Kidney epithelial cell (primary cell): ENCODE results near the gene BUB1B. TPM values are rescaled to one million over a fixed set of nuclear protein-coding genes. Genes with fewer than 3 reads are reported as not detected.
"Not testable (repeated sequence)": the region's sequence is repeated elsewhere in the genome, so short reads cannot be mapped to it uniquely, and the experiment has no call there.

Source experiments
- DNase-seq: peaks from one replicate; pipeline ENCODE4 v3.0.0-alpha.2; 2010; ENCODE audit warnings: low read depth
- H3K27me3 ChIP-seq: 2 replicates; pipeline ENCODE4 v1.6.0; 2011; ENCODE audit warnings: low read length; ENCODE audit not compliant: control insufficient read depth, insufficient read depth
- H3K36me3 ChIP-seq: 2 replicates; pipeline ENCODE4 v1.5.1; 2011; ENCODE audit warnings: low read length; ENCODE audit not compliant: control insufficient read depth, insufficient read depth
- H3K4me3 ChIP-seq: 2 replicates; pipeline ENCODE4 v1.5.1; 2011; ENCODE audit warnings: low read depth, mild to moderate bottlenecking, control low read depth, low read length
- total RNA-seq: library from RNA; depleted of rRNA; stranded (reverse); fragments of >200 nt; gene quantifications from 2 replicates; pipeline ENCODE4 v1.2.3, GENCODE V29; 2015
- TF ChIP-seq, protein P1 (sequence below): IDR thresholded peaks from 2 replicates; pipeline ENCODE4 v1.5.1; 2011; ENCODE audit warnings: mild to moderate bottlenecking, moderate library complexity, low read length, control low read depth, inconsistent platforms; ENCODE audit not compliant: insufficient read depth, poor library complexity, severe bottlenecking

BUB1B gene
- total RNA-seq, 1 donor from 2014 or later, result 10.5 TPM

- TF ChIP-seq, protein P1, sequence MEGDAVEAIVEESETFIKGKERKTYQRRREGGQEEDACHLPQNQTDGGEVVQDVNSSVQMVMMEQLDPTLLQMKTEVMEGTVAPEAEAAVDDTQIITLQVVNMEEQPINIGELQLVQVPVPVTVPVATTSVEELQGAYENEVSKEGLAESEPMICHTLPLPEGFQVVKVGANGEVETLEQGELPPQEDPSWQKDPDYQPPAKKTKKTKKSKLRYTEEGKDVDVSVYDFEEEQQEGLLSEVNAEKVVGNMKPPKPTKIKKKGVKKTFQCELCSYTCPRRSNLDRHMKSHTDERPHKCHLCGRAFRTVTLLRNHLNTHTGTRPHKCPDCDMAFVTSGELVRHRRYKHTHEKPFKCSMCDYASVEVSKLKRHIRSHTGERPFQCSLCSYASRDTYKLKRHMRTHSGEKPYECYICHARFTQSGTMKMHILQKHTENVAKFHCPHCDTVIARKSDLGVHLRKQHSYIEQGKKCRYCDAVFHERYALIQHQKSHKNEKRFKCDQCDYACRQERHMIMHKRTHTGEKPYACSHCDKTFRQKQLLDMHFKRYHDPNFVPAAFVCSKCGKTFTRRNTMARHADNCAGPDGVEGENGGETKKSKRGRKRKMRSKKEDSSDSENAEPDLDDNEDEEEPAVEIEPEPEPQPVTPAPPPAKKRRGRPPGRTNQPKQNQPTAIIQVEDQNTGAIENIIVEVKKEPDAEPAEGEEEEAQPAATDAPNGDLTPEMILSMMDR, result no peak
- no peaks in the 10 kb centered on the region for H3K36me3 ChIP-seq
- no peak overlapping the region for H3K4me3 ChIP-seq
- no peak for DNase-seq
- no peaks in the 10 kb centered on the region for H3K27me3 ChIP-seq
Observed at GRCh38 chr15:40160021-40160420, 848 bp upstream of the BUB1B start.

DNA sequence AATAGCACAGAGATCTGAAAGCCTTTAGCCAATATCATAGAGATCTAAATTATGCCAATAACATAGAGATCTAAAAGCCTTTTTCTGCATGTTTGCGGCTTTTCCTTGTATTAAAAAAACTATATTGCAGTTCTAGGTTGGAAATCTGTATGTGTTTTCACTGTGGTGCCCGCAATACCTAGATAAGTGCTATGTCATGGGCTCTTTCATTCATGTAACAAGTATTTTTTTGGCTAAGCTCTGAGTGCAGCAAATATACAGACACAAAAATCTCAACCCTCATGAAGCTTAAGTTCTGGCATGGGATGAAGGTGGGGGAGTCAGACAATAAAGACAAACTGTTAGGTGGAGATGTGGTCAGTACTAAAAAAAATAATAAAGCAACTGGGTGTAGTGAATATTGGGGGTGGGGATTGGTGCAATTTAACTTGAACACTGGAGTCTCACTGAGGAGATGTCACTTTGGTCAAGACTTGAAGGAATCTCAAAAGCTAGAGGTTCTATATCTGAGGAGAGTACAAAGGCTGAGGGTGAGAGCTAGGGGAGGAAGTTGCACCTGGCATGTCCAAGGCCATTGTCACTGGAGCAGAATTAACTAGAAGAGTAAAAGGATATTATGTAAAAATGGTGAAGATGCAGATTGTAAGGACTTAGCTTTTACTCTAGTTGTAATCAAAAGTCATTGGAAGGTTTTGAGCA, 973 bp downstream of the BUB1B start:
- Histone ChIP-seq H3K27me3 (no peaks in the 10 kb centered on the region), H3K36me3 (no peaks in the 10 kb centered on the region), H3K4me3 (peak overlapping the region; percentile 64)
- TF ChIP-seq, protein P1, result no peak
- no peak for DNase-seq

- Histone ChIP-seq H3K4me3 (peak overlapping the region; percentile 64), H3K27me3 (no peaks in the 10 kb centered on the region)
Observed at GRCh38 chr15:40162552-40162951, 1.7 kb downstream of the BUB1B start.

DNA sequence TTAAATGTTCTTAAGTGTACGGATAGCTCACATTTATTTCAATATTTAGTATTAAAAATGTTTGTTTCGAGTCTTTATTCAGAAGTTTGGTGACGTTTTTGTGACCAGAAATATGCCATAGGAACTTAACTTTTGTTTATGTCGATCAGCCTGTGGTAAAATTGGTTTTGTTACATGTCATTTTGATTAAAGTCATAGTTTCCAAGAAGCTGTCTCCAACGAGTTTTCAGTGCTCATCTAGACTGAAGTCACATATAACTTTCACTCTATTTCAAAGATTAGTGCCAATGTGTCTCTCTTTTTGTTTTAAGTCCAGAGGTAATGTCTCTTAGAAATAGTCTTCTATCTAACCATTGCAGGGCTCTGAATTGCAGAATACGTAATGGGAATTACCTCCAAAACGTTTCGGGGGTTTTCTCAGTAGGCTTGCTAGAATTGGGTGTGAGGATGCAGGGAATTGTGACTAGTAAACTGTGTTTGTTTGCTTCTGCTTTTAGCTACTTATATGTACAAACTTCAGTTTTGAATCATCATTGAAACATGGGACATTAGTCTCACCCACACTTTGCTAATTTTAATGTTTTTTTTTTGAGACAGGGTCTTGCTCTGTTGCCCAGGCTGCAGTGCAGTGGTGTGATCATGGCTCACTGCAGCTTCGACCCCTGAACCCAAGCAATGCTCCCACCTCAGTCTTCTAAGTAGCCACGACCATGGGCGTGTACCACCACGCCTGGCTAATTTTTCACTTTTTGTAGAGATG, 3.0 kb downstream of the BUB1B start:
- Histone ChIP-seq H3K36me3 (no peaks in the 10 kb centered on the region), H3K4me3 (no peak overlapping the region), H3K27me3 (no peaks in the 10 kb centered on the region)

More at GRCh38 chr15:40162552-40162951, 1.7 kb downstream of the BUB1B start:
- no peak for DNase-seq
- H3K36me3 ChIP-seq, result no peaks in the 10 kb centered on the region
- TF ChIP-seq, protein P1, result no peak

DNA sequence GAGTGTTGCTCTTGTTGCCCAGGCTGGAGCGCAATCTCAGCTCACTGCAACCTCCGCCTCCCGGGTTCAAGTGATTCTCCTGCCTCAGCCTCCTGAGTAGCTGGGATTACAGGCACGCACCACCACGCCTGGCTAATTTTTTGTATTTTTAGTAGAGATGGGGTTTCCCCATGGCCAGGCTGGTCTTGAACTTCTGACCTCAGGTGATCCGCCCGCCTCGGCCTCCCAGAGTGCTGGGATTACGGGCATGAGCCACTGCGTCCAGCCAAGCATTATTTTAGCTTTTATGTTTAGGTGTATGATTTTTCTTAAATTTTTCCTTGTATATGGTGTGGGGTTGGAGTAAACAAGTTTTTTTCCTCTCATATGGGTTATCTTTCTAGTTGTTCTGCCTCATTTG, 6.5 kb downstream of the BUB1B start:
- H3K4me3 ChIP-seq, H3K27me3 ChIP-seq, DNase-seq, H3K36me3 ChIP-seq: not testable (repeated sequence)

More for the DNA sequence above, 3.0 kb downstream of the BUB1B start:
- TF ChIP-seq, protein P1, result no peak
- no peak for DNase-seq

GRCh38 chr15:40175160-40175559, 14.3 kb downstream of the BUB1B start:
- H3K4me3 ChIP-seq, result no peak overlapping the region
- TF ChIP-seq, protein P1, result no peak
- no peak for DNase-seq
- H3K27me3 ChIP-seq, result no peaks in the 10 kb centered on the region
- H3K36me3 ChIP-seq, result peaks cover 1% of the 10 kb centered on the region
